22Rv1 (cell line): ENCODE data around the gene UPF1.

ENCODE experiments used
- ZFX ChIP-seq: fragments of 450-650 bp; IDR thresholded peaks from 2 replicates; pipeline ENCODE4 v1.6.1; 2017; ENCODE audit warnings: antibody characterized with exemption, borderline replicate concordance
- TF ChIP-seq, protein P1 (sequence below): fragments of 450-650 bp; IDR thresholded peaks from 2 replicates; pipeline ENCODE4 v1.5.1; 2017; ENCODE audit warnings: mild to moderate bottlenecking

DNA sequence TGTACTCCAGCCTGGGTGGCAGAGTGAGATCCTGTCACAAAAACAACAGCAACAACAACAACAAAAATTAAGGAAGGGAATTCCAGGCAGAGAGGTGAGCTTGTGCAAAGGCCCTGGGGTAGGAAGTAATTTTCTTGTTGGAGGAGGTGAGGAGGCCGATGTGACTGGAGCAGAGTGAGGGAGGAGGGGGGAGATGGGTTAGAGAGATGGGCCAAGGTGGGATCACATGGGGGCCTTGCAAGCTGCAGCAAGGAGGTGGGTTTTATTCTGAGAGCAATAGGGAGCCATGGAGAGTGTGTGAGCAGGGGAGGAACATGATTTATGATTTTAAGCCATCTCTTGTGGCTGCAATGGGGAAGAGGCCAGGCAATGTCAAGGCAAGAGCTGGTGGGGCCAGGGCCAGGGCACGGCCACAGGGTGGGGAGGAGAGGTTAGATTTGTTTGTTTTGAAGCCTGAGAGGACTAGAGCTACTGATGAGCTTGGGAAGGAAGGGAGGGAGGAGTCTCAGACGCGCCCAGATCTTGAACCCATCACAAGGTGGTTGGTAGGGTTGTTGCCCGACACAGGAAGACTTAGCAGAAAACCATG, 28.1 kb upstream of the UPF1 start:
- TF ChIP-seq, protein P1, sequence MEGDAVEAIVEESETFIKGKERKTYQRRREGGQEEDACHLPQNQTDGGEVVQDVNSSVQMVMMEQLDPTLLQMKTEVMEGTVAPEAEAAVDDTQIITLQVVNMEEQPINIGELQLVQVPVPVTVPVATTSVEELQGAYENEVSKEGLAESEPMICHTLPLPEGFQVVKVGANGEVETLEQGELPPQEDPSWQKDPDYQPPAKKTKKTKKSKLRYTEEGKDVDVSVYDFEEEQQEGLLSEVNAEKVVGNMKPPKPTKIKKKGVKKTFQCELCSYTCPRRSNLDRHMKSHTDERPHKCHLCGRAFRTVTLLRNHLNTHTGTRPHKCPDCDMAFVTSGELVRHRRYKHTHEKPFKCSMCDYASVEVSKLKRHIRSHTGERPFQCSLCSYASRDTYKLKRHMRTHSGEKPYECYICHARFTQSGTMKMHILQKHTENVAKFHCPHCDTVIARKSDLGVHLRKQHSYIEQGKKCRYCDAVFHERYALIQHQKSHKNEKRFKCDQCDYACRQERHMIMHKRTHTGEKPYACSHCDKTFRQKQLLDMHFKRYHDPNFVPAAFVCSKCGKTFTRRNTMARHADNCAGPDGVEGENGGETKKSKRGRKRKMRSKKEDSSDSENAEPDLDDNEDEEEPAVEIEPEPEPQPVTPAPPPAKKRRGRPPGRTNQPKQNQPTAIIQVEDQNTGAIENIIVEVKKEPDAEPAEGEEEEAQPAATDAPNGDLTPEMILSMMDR = no peak
- no peak for TF ChIP-seq ZFX
